SK-N-MC (cell line): ENCODE measurements around the gene DIP2C.

Experiments
- EZH2 ChIP-seq: fragments of 200-600 bp; sonication (generic); IDR thresholded peaks from one replicate; pipeline ENCODE4 v1.6.1; 2017; ENCODE audit warnings: antibody characterized with exemption
- POLR2AphosphoS5 ChIP-seq: IDR thresholded peaks from 2 replicates; pipeline ENCODE4 v1.6.1; 2012; ENCODE audit warnings: mild to moderate bottlenecking, low read depth, low read length, borderline replicate concordance

DNA sequence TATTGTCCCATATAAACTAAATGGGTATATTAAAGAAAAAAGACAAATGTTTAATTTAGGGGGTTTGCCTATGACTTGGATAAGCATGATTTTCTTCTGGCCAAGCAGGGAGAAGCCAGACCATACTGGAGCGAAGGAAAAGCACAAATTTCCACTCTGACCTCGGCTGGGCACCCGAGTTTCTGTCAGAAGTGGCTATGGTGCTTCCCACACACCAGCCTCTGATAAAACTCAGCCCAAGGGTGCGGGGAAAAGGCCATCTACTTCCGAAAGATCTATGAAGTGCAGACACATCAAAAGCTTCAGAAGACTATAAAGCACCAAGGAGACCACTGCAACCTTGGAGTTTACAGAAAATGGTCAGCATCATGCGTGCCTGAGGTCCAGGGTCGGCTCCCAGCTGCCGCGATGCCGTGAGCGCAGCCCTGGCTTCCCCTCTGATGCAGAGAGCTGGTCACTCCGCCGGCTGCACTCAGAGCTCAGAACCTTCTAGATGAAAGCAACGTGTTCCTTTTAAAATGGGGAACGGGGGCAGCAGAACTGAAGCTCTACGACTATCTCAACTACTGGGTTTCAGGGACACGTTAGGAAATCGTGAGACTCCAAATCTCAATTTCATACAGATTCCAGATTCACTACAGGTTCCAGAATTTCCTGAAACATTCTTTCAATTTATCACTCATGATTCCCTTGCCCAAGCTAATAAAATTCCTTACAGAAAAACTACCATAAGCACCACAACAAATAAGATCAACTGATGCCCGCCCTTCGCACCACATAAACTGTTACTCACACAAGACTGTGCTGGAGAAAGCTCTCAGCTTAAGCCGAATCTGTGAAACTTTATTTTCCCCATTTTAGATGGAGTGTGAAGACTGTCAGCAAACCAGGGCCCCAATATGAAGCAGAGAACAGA lies 84.5 kb downstream of the DIP2C start:
- TF ChIP-seq EZH2, result no peak
- TF ChIP-seq POLR2AphosphoS5, result no peak
